OCI-LY7 (cell line): ENCODE data around the gene ADIPOQ. TPM values are rescaled to one million over a fixed set of nuclear protein-coding genes. Genes with fewer than 3 reads are reported as not detected.

ENCODE experiments used
- BruUV-seq: library from RNA; stranded (reverse); fragments of 400-500 nt; replicated peaks from 2 replicates; lab custom pipeline; 2021; lab: Mats Ljungman, UMichigan
- CTCF ChIA-PET: fragments of 300-600 bp; sonication (Branson Sonifier 250); formaldehyde crosslinking; loops from one replicate; lab custom pipeline; 2022; ENCODE audit warnings: antibody characterized with exemption; ENCODE audit not compliant: unreplicated experiment; lab: Charles Lee
- POLR2A ChIA-PET: fragments of 300-600 bp; sonication (Branson Sonifier 250); formaldehyde crosslinking; loops from one replicate; lab custom pipeline; 2022; ENCODE audit warnings: antibody characterized with exemption; lab: Charles Lee
- DNase-seq: peaks from one replicate; pipeline ENCODE4 v3.0.0-alpha.2; 2015; ENCODE audit warnings: low spot score
- H2AFZ ChIP-seq: fragments of 200-600 bp; sonication (generic), shearing (Covaris generic); 2 replicates; pipeline ENCODE4 v1.6.1; 2014; ENCODE audit warnings: mild to moderate bottlenecking, antibody characterized with exemption, low read length, moderate library complexity
- H3K27ac ChIP-seq: fragments of 200-600 bp; sonication (generic); 2 replicates; pipeline ENCODE4 v1.5.1; 2014; ENCODE audit warnings: mixed run types, low read depth, mild to moderate bottlenecking, moderate library complexity, low read length, inconsistent platforms; ENCODE audit not compliant: poor library complexity, severe bottlenecking
- H3K36me3 ChIP-seq: fragments of 200-600 bp; sonication (generic); 2 replicates; pipeline ENCODE4 v1.6.1; 2014; ENCODE audit warnings: mild to moderate bottlenecking, antibody characterized with exemption, low read length, moderate library complexity, mixed read lengths; ENCODE audit not compliant: insufficient read depth
- H3K4me1 ChIP-seq: fragments of 200-600 bp; sonication (generic); 2 replicates; pipeline ENCODE4 v1.5.1; 2014; ENCODE audit warnings: mild to moderate bottlenecking, low read length; ENCODE audit not compliant: insufficient read depth, poor library complexity, severe bottlenecking
- H3K4me2 ChIP-seq: fragments of 200-600 bp; sonication (generic); 2 replicates; pipeline ENCODE4 v1.6.1; 2014; ENCODE audit warnings: mild to moderate bottlenecking, low read length
- H3K4me3 ChIP-seq: fragments of 200-600 bp; sonication (generic); 2 replicates; pipeline ENCODE4 v1.5.1; 2014; ENCODE audit warnings: mild to moderate bottlenecking, low read depth, low read length; ENCODE audit not compliant: poor library complexity, severe bottlenecking
- H3K79me2 ChIP-seq: fragments of 200-600 bp; sonication (generic); 2 replicates; pipeline ENCODE4 v1.6.1; 2016; ENCODE audit warnings: low read depth, mild to moderate bottlenecking, low read length, moderate library complexity, mixed read lengths; ENCODE audit not compliant: insufficient read depth
- H3K9me2 ChIP-seq: fragments of 200-600 bp; sonication (generic); 2 replicates; pipeline ENCODE4 v1.6.1; 2016; ENCODE audit warnings: mild to moderate bottlenecking, low read length, mixed read lengths; ENCODE audit not compliant: insufficient read depth
- H3K9me3 ChIP-seq: fragments of 200-600 bp; sonication (generic); 2 replicates; pipeline ENCODE4 v1.6.1; 2014; ENCODE audit warnings: mild to moderate bottlenecking, mixed run types, low read length, mixed read lengths
- H4K20me1 ChIP-seq: fragments of 200-600 bp; sonication (generic); 2 replicates; pipeline ENCODE4 v1.6.1; 2014; ENCODE audit warnings: mild to moderate bottlenecking, antibody characterized with exemption, low read length, moderate library complexity, mixed read lengths; ENCODE audit not compliant: insufficient read depth
- EZH2phosphoT487 ChIP-seq: fragments of 200-600 bp; sonication (generic); IDR thresholded peaks from 2 replicates; pipeline ENCODE4 v1.6.1; 2018; ENCODE audit warnings: low read depth, borderline replicate concordance, mild to moderate bottlenecking, mixed run types, antibody characterized with exemption, low read length, moderate library complexity, mixed read lengths
- intact Hi-C: fragments of 100-400 bp; cut with micrococcal nuclease; formaldehyde crosslinking; loops from one replicate; pipeline ENCODE4 v1.10.0; 2022; ENCODE audit not compliant: unreplicated experiment
- total RNA-seq, 2 experiments: library from RNA; depleted of rRNA in 1 of 2; stranded (reverse); fragments of >200 nt in 1 of 2; shearing (Covaris generic) in 1 of 2; gene quantifications; 2 replicates each; pipeline ENCODE4 v1.2.3, GENCODE V29; 2014 to 2022
- TF ChIP-seq, protein P1 (sequence below): fragments of 200-600 bp; sonication (generic); conservative IDR thresholded peaks from 2 replicates; pipeline ENCODE4 v1.5.1; 2014; ENCODE audit warnings: mild to moderate bottlenecking, antibody characterized with exemption, low read length, moderate library complexity, mixed read lengths

Gene ADIPOQ
- total RNA-seq, 2 experiments from 2014 or later: not detected

DNA sequence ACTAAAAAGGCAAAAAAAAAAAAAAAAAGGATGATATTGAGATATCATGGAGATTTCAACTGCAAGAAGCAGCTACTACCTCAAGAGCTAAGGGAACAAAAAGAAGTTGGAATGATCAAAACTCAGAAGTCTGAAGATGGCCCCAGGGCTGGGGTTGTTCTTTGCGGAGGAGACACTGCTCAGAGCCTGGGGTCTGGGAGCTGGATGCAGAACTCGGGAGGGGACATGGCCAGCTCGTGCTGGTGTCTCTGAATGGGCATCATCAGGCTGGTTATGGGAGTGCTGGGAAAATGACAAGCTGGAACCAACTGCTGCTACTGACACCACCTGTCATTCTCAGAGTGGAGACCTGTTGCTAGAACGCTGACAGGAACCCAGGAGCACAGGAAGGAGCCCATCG lies 14.2 kb upstream of the ADIPOQ start:
- Histone ChIP-seq H3K4me3 (no peak overlapping the region), H4K20me1 (no peaks in the 10 kb centered on the region), H3K9me3 (no peaks in the 10 kb centered on the region), H3K4me1 (peaks cover 20% of the 10 kb centered on the region), H3K4me2 (no peak overlapping the region), H2AFZ (no peak overlapping the region), H3K36me3 (no peaks in the 10 kb centered on the region), H3K79me2 (no peaks in the 10 kb centered on the region), H3K27ac (no peak overlapping the region), H3K9me2 (no peaks in the 10 kb centered on the region)
- TF ChIP-seq EZH2phosphoT487: no peak
- TF ChIP-seq, protein P1, sequence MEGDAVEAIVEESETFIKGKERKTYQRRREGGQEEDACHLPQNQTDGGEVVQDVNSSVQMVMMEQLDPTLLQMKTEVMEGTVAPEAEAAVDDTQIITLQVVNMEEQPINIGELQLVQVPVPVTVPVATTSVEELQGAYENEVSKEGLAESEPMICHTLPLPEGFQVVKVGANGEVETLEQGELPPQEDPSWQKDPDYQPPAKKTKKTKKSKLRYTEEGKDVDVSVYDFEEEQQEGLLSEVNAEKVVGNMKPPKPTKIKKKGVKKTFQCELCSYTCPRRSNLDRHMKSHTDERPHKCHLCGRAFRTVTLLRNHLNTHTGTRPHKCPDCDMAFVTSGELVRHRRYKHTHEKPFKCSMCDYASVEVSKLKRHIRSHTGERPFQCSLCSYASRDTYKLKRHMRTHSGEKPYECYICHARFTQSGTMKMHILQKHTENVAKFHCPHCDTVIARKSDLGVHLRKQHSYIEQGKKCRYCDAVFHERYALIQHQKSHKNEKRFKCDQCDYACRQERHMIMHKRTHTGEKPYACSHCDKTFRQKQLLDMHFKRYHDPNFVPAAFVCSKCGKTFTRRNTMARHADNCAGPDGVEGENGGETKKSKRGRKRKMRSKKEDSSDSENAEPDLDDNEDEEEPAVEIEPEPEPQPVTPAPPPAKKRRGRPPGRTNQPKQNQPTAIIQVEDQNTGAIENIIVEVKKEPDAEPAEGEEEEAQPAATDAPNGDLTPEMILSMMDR: no peak
- no peak for DNase-seq
- intact Hi-C loops: no loop called here
- BruUV-seq: no TSS peak
- POLR2A ChIA-PET: interaction anchor here (0.6 to 1.8 kb wide), 5 partner anchors 10 to 851 kb away, joined by 3 to 6 read pairs (median 5); partner anchors contain the start of genes EIF4A2 and RFC4
- CTCF ChIA-PET: no interaction called here

DNA sequence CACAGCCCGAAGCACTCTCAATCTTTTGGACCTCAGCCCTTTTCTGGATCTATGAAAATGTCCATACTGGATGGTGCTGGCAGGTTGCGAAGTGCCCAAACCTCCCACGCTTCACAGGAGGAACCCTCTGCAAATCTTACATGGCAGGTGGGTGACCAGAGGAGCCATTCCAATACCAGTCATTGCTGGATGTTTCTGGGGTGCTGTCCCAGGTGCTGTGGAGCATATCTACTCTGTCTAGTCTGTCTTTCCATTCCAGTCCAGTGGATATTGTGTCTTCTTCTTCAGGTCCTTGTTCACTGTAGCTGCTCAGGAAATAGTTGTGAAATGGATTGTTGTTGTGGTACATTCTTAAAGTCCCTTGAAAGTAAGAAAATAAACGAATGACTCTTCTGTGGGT lies 10.7 kb upstream of the ADIPOQ start:
- Histone ChIP-seq H3K27ac (no peak overlapping the region), H2AFZ (no peak overlapping the region), H3K4me2 (no peak overlapping the region), H3K9me3 (no peaks in the 10 kb centered on the region), H3K9me2 (no peaks in the 10 kb centered on the region), H4K20me1 (no peaks in the 10 kb centered on the region), H3K36me3 (no peaks in the 10 kb centered on the region), H3K4me3 (no peak overlapping the region), H3K4me1 (peaks cover 6% of the 10 kb centered on the region), H3K79me2 (no peaks in the 10 kb centered on the region)
- POLR2A ChIA-PET: no interaction called here
- no TSS peak for BruUV-seq
- DNase-seq: no peak
- CTCF ChIA-PET: no interaction called here
- intact Hi-C loops: no loop called here
- TF ChIP-seq, protein P1: no peak
- no peak for TF ChIP-seq EZH2phosphoT487

DNA sequence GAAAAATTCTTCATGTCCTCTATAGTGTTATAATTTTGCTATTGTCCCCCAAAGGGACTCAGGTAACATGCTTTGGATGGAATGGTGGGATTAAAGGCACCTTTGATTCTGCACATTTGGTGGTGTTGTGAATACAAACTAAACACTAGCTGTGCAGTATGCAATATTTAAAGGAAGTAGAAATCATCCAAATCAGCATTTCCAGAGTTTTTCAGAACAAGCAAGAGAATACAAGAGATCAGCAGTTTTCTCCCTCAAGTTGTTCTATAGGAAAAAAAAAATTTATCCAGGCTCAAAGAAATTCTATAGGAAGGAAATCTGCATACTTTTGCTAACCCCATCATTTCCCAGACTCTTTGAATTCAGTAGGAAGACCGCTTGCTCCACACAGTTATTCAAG lies 10.2 kb upstream of the ADIPOQ start:
- H3K36me3 ChIP-seq: no peaks in the 10 kb centered on the region
- H4K20me1 ChIP-seq: no peaks in the 10 kb centered on the region
- TF ChIP-seq, protein P1: no peak
- no peak for TF ChIP-seq EZH2phosphoT487
- ChIA-PET POLR2A (no interaction called here), CTCF (no interaction called here)
- intact Hi-C loops: no loop called here
- H3K4me1 ChIP-seq: peaks cover 5% of the 10 kb centered on the region
- H3K9me3 ChIP-seq: no peaks in the 10 kb centered on the region
- no peaks in the 10 kb centered on the region for H3K79me2 ChIP-seq
- DNase-seq: no peak
- H3K4me3 ChIP-seq: no peak overlapping the region
- H3K9me2 ChIP-seq: no peaks in the 10 kb centered on the region
- no peak overlapping the region for H3K27ac ChIP-seq
- BruUV-seq: no TSS peak
- H3K4me2 ChIP-seq: no peak overlapping the region
- H2AFZ ChIP-seq: no peak overlapping the region
